ENCODE data around the gene LRRFIP2.
"Not testable (repeated sequence)": the region's sequence is repeated elsewhere in the genome, so short reads cannot be mapped to it uniquely, and the experiment has no call there.

The LRRFIP2 gene

DNA sequence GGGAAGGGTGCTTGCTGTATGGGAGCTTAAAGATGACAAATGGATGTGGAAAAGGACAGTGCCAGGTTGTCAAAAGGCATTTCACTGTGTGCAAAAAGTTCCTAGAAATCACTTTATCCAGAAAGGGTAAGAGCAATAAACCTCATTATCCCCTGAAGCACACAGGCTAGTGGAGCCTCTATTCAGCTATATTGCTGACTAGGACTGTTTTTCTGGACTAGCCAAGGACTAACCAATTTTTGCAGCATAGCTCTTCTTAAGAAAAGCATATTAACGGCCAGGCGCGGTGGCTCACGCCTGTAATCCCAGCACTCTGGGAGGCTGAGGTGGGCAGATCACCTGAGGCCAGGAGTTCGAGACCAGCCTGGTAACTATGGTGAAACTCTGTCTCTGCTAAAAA lies 116.3 kb downstream of the LRRFIP2 start:
- no peak for DNase-seq (ENCODE audit: low read depth)

- no peak for DNase-seq (ENCODE audit: low read depth)
These were observed 117.6 kb downstream of the LRRFIP2 start for GRCh38 chr3:37056826-37057225.

DNA sequence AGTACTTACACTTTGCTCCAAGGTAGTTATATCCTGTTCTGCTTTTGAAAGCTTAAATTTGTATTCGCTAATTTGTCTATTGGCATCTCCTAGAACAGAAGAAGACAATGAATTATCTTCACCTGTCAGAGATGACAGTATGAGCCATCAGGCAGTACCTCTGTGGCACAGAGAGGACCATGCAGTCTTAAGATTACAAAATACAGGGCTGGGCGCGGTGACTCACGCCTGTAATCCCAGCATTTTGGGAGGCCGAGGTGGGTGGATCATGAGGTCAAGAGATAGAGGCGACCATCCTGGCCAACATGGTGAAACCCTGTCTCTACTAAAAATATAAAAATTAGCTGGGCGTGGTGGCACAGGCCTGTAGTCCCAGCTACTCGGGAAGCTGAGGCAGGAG lies 119.3 kb downstream of the LRRFIP2 start:
- DNase-seq (ENCODE audit: low read depth): not testable (repeated sequence)

DNA sequence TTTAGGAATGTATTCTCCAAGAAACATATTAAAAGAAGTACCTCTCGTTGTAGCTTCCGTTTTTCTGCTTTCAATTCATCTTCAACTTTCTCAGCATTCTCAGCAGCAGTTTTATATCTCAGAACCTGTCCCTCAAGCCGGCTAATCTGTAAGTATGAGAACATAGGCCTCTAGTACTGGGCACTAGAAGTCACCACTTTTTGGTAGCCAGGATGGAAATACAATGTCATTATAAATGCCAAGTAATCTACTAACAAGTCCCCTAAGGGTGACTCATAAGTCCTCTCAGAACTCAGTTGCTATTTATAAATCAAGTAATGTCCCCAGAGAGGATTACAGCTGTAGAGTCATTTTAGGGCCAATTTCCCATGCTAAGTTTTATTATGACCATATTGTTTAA lies 120.0 kb downstream of the LRRFIP2 start:
- no peak for DNase-seq (ENCODE audit: low read depth)

GRCh38 chr3:37053753-37054152 lies 120.6 kb downstream of the LRRFIP2 start:
- no peak for DNase-seq (ENCODE audit: low read depth)

DNA sequence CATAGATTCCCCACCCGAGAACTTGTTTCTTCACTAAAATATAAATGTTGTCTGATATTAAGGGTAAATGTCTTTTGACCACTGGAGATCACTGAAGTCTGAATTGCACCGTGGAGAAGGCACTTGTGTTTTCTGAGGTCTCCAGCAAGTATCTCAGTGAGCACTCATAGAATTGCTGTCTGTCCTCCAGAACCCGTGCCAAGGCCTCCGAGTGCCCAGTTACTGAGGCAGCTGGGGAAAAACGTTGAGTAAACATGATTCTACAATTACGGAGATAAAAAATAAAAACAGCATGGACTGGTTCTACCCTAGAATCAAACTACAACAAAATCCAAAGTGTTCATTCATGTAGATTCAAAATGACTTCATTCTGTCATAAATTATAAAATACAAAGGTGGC lies 121.0 kb downstream of the LRRFIP2 start:
- DNase-seq (ENCODE audit: low read depth): no peak

DNA sequence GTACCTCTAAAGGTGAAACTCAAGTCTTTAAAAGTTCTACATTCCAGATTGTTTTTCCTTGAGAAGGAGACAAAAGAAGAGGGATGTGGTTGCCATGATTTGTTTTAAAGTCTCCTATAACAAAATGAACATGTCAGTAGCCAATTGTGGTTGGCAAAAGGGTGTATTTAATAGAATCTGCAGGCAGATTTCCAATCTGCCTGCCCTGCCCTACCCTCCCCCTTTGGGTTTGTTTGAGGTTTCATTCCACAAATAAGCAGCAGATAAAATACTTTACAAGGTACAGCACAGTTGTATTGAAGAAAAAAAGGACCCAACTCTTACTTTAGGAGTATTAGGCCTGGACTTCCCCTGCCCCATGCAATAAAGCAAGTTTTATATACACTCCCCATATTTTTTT lies 121.5 kb downstream of the LRRFIP2 start:
- no peak for DNase-seq (ENCODE audit: low read depth)

DNA sequence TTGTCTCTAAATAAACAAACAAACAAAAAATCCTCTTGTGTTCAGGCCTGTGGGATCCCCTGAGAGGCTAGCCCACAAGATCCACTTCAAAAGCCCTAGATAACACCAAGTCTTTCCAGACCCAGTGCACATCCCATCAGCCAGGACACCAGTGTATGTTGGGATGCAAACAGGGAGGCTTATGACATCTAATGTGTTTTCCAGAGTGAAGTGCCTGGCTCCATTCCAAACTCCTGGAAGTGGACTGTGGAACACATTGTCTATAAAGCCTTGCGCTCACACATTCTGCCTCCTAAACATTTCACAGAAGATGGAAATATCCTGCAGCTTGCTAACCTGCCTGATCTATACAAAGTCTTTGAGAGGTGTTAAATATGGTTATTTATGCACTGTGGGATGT lies 124.1 kb downstream of the LRRFIP2 start:
- no peak for DNase-seq (ENCODE audit: low read depth)

DNA sequence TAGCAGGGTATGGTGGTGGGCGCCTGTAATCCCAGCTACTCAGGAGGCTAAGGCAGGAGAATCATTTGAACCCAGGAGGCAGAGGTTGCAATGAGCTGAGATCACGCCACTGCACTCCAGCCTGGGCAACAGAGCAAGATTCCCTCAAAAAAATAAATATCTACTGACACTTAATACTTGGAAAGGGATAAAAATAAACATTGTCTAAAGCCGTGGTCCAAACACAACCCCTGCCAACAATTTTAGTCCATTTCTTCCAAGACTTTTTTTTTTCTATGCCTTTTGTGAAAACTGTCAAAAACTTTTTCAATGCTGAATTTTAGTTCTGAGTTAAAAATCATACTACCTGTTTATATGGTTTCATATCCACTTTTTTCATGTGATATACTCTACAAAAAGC lies 131.7 kb downstream of the LRRFIP2 start:
- not testable (repeated sequence) for DNase-seq (ENCODE audit: low read depth)

- DNase-seq (ENCODE audit: low read depth): no peak
These were observed 132.7 kb downstream of the LRRFIP2 start for GRCh38 chr3:37041546-37042195.

- DNase-seq (ENCODE audit: low read depth): no peak
These were observed 134.2 kb downstream of the LRRFIP2 start for GRCh38 chr3:37040231-37040630.

DNA sequence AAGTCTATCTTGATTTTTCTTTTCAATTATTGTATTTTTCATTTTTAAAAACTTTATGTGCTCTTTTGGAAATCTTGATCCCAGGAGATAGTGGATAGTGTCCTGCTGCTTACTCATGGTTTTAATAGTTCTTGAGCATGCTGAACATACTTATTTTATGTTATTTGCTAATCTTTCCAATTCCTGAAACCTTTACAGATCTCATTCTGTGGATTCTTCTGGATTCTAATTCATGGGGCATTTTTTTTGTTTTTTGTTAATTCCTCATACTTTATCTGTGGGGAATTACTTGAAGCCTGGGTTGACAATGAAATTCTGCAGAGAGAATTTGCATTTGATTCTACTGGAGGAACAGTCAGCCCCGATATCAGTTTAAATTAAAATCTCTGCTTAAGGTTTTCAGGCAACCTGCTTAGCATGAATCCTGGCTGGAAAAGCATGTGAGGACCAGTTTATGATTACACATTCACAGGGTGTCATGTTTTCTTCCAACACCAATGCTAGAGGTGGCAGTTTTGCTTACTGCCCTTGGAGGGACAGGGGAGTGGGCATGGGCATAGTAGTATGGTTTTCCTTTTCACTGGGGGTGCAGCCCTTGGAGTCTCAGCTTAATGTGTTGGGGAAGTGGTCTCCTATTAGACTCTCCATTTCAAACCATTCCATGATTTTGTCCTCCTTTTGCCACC lies 135.1 kb downstream of the LRRFIP2 start:
- DNase-seq (ENCODE audit: low read depth): no peak

- DNase-seq (ENCODE audit: low read depth): no peak
These were observed 137.0 kb downstream of the LRRFIP2 start for GRCh38 chr3:37037352-37037751.

- no peak for DNase-seq (ENCODE audit: low read depth)
These were observed 141.4 kb downstream of the LRRFIP2 start for GRCh38 chr3:37032961-37033360.

GRCh38 chr3:37031096-37031682 lies 143.2 kb downstream of the LRRFIP2 start:
- no peak for DNase-seq (ENCODE audit: low read depth)

DNA sequence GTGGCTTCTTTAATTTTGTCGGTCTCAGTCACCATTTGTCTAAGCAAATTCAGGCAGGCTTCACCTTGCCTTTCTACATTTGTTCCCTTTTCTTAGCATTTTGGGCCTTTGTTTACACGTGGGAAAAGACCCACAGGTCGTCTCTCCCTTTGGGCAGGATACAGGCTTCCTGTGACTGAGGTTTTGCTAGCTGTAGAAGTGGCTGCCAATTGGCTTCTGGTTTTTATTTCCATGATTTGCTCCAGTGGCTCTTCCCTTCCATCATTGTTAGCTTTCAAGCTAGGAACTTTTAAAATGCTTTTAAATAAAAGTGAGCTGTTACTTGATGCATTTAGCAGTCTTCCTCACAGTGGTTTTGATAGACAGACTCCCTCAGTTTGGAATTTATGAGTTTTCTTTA lies 143.8 kb downstream of the LRRFIP2 start:
- no peak for DNase-seq (ENCODE audit: low read depth)

DNA sequence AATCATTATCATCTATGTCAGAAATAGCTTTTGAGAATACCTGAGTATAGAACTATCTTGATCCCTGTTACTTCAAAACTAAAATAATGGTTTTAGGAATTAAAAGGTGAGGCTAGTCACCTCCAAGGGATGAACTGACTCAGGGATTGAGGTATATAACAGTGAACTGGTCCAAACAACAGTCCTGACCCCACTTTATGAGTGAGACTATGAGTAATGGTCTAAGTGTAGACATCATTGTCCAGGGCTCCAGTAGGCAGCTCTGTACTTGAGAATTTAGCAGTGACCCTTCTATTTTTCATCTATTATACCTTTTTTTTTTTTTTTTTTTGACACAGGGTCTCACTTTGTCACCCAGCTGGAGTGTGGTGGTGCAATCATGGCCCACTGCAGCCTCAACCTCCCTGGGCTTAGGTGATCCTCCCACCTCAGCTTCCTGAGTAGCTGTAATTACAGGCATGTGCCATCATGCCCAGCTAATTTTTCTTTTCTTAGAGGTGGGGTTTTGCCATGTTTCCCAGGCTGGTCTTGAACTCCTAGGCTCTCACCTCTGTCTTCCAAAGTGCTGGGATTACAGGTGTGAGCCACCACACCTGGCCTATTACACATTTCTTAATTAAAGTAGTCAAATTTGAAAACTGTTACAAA lies 144.7 kb downstream of the LRRFIP2 start:
- no peak for DNase-seq (ENCODE audit: low read depth)

DNA sequence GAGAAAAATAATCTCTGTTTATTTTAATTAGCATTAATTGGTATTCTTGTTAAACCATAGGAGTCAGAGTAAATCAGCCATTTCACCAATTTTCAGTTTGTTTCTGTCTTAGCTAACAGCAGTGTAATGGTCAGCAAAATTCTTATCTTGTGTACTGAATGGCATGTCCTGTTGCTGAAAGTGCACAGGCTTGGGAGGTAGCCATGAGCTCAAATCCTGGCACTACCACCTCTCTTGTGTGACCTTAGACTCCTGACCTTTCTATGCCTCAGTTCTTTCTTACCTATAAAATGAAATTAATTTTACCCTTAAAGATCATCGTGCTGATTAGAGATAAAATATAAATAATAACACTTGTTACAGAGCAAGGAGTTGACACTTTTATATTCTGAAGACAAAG lies 145.3 kb downstream of the LRRFIP2 start:
- DNase-seq (ENCODE audit: low read depth): no peak

DNA sequence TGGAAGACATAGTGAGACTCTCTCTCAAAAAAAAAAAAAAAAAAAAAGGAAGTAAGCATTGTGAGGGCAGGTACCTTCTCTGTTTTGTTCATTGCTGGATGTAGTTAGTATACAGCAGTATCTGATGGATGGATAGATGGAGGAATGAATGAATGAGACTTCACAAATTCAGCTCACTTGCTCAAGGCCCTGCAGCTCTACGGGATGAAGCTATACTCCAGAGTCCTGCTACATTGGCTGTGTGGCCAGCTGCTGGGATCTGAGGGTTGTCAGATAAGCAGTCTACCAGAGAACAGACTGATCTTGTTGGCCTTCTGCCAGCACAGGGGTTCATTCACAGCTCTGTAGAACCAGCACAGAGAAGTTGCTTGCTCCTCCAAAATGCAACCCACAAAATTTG lies 146.1 kb downstream of the LRRFIP2 start:
- DNase-seq (ENCODE audit: low read depth): no peak

DNA sequence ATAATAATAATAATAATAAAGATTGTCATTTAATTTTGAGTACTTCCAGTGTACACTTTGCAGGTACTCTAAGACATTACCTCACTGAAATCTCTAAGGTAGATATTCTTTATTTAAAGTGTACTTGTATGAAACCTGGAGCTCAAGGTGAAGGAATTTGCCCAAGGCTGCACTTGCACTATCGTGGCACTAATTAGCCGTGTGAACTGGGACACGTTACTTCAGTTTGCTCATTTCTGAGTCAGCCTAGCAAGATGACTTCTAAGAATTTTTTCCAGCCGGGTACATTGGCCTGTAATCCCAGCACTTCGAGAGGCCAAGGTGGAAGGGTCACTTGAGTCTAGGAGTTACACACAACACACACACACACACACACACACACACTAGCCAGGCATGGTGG lies 147.5 kb downstream of the LRRFIP2 start:
- DNase-seq (ENCODE audit: low read depth): no peak

GRCh38 chr3:37025561-37026335 lies 148.6 kb downstream of the LRRFIP2 start:
- DNase-seq (ENCODE audit: low read depth): no peak

DNA sequence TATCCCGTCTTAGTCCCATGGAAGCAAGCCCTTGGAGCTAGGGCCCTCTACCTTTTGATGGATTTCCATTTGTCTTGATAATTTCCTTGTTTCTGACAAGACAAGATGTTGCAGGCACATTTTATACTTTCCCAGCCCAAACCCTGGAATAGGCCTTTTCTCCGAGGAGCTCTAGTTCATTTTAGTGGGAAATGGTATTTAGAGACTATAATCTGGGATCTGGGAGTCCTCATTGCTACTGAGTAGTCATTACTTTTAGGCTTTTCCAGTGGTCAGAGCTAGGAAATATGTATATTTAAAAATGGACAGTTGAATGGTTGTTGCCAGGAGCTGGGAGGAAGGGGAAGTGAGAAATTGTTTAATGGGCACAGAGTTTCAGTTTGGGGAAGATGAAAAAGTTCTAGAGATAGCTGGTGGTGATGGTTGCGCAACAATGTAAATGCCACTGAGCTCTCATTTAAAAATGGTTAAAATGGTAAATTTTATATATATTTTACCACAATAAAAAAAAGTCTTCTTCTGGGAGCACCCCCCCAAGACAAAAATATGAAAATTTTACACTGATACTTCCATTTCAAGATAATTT lies 149.5 kb downstream of the LRRFIP2 start:
- DNase-seq (ENCODE audit: low read depth): no peak

Measured in stimulated activated CD8-positive, alpha-beta memory T cell treated with anti-CD3 and anti-CD28 coated beads, Interleukin-4, amount 100 ng/mL, for 24 hours (primary cell).